Glutamatergic neuron (in vitro differentiated cells): ENCODE measurements around the gene DGKB. TPM values are rescaled to one million over a fixed set of nuclear protein-coding genes. Genes with fewer than 3 reads are reported as not detected.

Source experiments
- DNase-seq: peaks from one replicate; pipeline ENCODE4 v3.0.0; 2022
- H3K27ac Mint-ChIP-seq: one replicate; pipeline ENCODE4 v1.8.0; 2020; ENCODE audit warnings: mild to moderate bottlenecking, mixed read lengths, inconsistent platforms; ENCODE audit not compliant: unreplicated experiment
- H3K27me3 Mint-ChIP-seq: one replicate; pipeline ENCODE4 v1.8.0; 2020; ENCODE audit warnings: mild to moderate bottlenecking, moderate library complexity, mixed read lengths, inconsistent platforms; ENCODE audit not compliant: unreplicated experiment
- H3K36me3 Mint-ChIP-seq: one replicate; pipeline ENCODE4 v1.8.0; 2020; ENCODE audit warnings: mild to moderate bottlenecking, mixed read lengths, inconsistent platforms; ENCODE audit not compliant: unreplicated experiment
- H3K4me1 Mint-ChIP-seq: one replicate; pipeline ENCODE4 v1.8.0; 2020; ENCODE audit warnings: mild to moderate bottlenecking, low read depth, mixed read lengths, inconsistent platforms; ENCODE audit not compliant: unreplicated experiment
- H3K4me3 Mint-ChIP-seq: one replicate; pipeline ENCODE4 v1.8.0; 2020; ENCODE audit warnings: mild to moderate bottlenecking, mixed read lengths, inconsistent platforms; ENCODE audit not compliant: unreplicated experiment
- H3K9me3 Mint-ChIP-seq: one replicate; pipeline ENCODE4 v1.8.0; 2020; ENCODE audit warnings: mild to moderate bottlenecking, moderate library complexity, mixed read lengths, inconsistent platforms; ENCODE audit not compliant: unreplicated experiment
- CTCF ChIP-seq: fragments of 200-600 bp; sonication (generic); IDR thresholded peaks from one replicate; pipeline ENCODE4 v1.5.0; 2021; ENCODE audit not compliant: partially characterized antibody, unreplicated experiment
- total RNA-seq: library from RNA; stranded (reverse); fragmentation: NEBNext Ultra II Directional; extraction: Animal tissue kit (Norgen Biotek cat#: 25700); gene quantifications from one replicate; pipeline ENCODE4 v1.2.1, GENCODE V29; 2021; ENCODE audit not compliant: unreplicated experiment

Gene DGKB
- total RNA-seq, 1 donor from 2014 or later = 57.8 TPM

GRCh38 chr7:14817829-14818614 is 84.5 kb downstream of the DGKB start:
- DNase-seq = no peak
- TF ChIP-seq CTCF = no peak
- H3K27ac Mint-ChIP-seq = no peak overlapping the region
- no peaks in the 10 kb centered on the region for H3K9me3 Mint-ChIP-seq
- H3K4me3 Mint-ChIP-seq = no peak overlapping the region
- no peaks in the 10 kb centered on the region for H3K4me1 Mint-ChIP-seq
- H3K36me3 Mint-ChIP-seq = no peaks in the 10 kb centered on the region
- no peaks in the 10 kb centered on the region for H3K27me3 Mint-ChIP-seq

- TF ChIP-seq CTCF = no peak
- no peaks in the 10 kb centered on the region for H3K9me3 Mint-ChIP-seq
- H3K4me1 Mint-ChIP-seq = no peaks in the 10 kb centered on the region
- no peak for DNase-seq
- H3K36me3 Mint-ChIP-seq = no peaks in the 10 kb centered on the region
- H3K27ac Mint-ChIP-seq = no peak overlapping the region
- H3K27me3 Mint-ChIP-seq = peaks cover 2% of the 10 kb centered on the region
- H3K4me3 Mint-ChIP-seq = no peak overlapping the region
Observed at GRCh38 chr7:14807507-14807906, 95.0 kb downstream of the DGKB start.

GRCh38 chr7:14806891-14807290 is 95.7 kb downstream of the DGKB start:
- H3K36me3 Mint-ChIP-seq = no peaks in the 10 kb centered on the region
- no peaks in the 10 kb centered on the region for H3K4me1 Mint-ChIP-seq
- no peak for TF ChIP-seq CTCF
- no peak overlapping the region for H3K4me3 Mint-ChIP-seq
- H3K27ac Mint-ChIP-seq = no peak overlapping the region
- peaks cover 2% of the 10 kb centered on the region for H3K27me3 Mint-ChIP-seq
- DNase-seq = no peak
- H3K9me3 Mint-ChIP-seq = no peaks in the 10 kb centered on the region

GRCh38 chr7:14805105-14805719 is 97.3 kb downstream of the DGKB start:
- no peak for DNase-seq
- no peak overlapping the region for H3K27ac Mint-ChIP-seq
- H3K36me3 Mint-ChIP-seq = no peaks in the 10 kb centered on the region
- H3K27me3 Mint-ChIP-seq = peaks cover 2% of the 10 kb centered on the region
- no peak overlapping the region for H3K4me3 Mint-ChIP-seq
- no peaks in the 10 kb centered on the region for H3K4me1 Mint-ChIP-seq
- no peak for TF ChIP-seq CTCF
- H3K9me3 Mint-ChIP-seq = no peaks in the 10 kb centered on the region

GRCh38 chr7:14800664-14801063 is 101.9 kb downstream of the DGKB start:
- no peaks in the 10 kb centered on the region for H3K36me3 Mint-ChIP-seq
- no peak for DNase-seq
- no peaks in the 10 kb centered on the region for H3K27me3 Mint-ChIP-seq
- peaks cover 5% of the 10 kb centered on the region for H3K9me3 Mint-ChIP-seq
- no peaks in the 10 kb centered on the region for H3K4me1 Mint-ChIP-seq
- TF ChIP-seq CTCF = no peak
- no peak overlapping the region for H3K27ac Mint-ChIP-seq
- H3K4me3 Mint-ChIP-seq = no peak overlapping the region
